HL-60 (cell line): ENCODE results near the gene AHRR.

Experiments used
- GABPA ChIP-seq: IDR thresholded peaks from 2 replicates; pipeline ENCODE4 v1.6.1; 2012; ENCODE audit warnings: low read depth
- POLR2AphosphoS5 ChIP-seq: IDR thresholded peaks from 2 replicates; pipeline ENCODE4 v1.6.1; 2012; ENCODE audit warnings: low read depth
- TF ChIP-seq, protein P1 (sequence below): IDR thresholded peaks from one replicate; pipeline ENCODE4 v1.5.1; 2011; ENCODE audit warnings: low read length, control low read depth, inconsistent platforms; ENCODE audit not compliant: insufficient read depth
- TF ChIP-seq, protein P2 (sequence below): IDR thresholded peaks from 2 replicates; pipeline ENCODE4 v1.6.1; 2012; ENCODE audit warnings: low read depth; ENCODE audit not compliant: insufficient replicate concordance

DNA sequence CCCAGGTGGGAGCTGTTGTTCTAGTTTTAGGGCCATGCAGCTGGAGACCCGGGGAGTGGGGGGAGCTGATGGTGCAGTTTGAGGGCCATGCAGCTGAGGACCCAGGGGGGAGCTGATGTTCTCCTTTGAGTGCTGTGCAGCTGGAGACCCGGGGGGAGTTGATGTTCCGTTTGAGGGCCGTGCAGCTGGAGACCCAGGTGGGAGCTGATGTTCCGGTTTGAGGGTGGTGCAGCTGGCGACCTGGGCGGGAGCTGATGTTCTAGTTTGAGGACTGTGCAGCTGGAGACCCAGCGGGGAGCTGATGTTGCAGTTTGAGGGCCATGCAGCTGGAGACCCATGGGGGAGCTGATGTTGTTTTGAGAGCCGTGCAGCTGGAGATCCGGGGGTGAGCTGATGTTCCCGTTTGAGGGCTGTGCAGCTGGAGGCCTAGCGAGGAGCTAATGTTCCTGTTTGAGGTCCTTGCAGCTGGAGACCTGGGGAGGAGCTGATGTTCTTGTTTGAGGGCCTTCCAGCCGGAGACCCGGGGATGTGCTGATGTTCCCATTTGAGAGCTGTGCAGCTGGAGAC lies 35.4 kb upstream of the AHRR start:
- TF ChIP-seq, protein P1, sequence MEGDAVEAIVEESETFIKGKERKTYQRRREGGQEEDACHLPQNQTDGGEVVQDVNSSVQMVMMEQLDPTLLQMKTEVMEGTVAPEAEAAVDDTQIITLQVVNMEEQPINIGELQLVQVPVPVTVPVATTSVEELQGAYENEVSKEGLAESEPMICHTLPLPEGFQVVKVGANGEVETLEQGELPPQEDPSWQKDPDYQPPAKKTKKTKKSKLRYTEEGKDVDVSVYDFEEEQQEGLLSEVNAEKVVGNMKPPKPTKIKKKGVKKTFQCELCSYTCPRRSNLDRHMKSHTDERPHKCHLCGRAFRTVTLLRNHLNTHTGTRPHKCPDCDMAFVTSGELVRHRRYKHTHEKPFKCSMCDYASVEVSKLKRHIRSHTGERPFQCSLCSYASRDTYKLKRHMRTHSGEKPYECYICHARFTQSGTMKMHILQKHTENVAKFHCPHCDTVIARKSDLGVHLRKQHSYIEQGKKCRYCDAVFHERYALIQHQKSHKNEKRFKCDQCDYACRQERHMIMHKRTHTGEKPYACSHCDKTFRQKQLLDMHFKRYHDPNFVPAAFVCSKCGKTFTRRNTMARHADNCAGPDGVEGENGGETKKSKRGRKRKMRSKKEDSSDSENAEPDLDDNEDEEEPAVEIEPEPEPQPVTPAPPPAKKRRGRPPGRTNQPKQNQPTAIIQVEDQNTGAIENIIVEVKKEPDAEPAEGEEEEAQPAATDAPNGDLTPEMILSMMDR, result no peak
- TF ChIP-seq POLR2AphosphoS5 (no peak), GABPA (no peak)
- TF ChIP-seq, protein P2, sequence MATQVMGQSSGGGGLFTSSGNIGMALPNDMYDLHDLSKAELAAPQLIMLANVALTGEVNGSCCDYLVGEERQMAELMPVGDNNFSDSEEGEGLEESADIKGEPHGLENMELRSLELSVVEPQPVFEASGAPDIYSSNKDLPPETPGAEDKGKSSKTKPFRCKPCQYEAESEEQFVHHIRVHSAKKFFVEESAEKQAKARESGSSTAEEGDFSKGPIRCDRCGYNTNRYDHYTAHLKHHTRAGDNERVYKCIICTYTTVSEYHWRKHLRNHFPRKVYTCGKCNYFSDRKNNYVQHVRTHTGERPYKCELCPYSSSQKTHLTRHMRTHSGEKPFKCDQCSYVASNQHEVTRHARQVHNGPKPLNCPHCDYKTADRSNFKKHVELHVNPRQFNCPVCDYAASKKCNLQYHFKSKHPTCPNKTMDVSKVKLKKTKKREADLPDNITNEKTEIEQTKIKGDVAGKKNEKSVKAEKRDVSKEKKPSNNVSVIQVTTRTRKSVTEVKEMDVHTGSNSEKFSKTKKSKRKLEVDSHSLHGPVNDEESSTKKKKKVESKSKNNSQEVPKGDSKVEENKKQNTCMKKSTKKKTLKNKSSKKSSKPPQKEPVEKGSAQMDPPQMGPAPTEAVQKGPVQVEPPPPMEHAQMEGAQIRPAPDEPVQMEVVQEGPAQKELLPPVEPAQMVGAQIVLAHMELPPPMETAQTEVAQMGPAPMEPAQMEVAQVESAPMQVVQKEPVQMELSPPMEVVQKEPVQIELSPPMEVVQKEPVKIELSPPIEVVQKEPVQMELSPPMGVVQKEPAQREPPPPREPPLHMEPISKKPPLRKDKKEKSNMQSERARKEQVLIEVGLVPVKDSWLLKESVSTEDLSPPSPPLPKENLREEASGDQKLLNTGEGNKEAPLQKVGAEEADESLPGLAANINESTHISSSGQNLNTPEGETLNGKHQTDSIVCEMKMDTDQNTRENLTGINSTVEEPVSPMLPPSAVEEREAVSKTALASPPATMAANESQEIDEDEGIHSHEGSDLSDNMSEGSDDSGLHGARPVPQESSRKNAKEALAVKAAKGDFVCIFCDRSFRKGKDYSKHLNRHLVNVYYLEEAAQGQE, result no peak
